A673 (cell line): ENCODE data around the gene WDR82. TPM values are rescaled to one million over a fixed set of nuclear protein-coding genes. Genes with fewer than 3 reads are reported as not detected.

Experiments used
- BruUV-seq: library from RNA; stranded (reverse); fragments of 400-500 nt; replicated peaks from 2 replicates; lab custom pipeline; 2021; lab: Mats Ljungman, UMichigan
- CTCF ChIA-PET: fragments of 300-600 bp; sonication (Branson Sonifier 250); formaldehyde crosslinking; loops from one replicate; lab custom pipeline; 2022; ENCODE audit warnings: antibody characterized with exemption; lab: Charles Lee
- POLR2A ChIA-PET: fragments of 300-600 bp; sonication (Branson Sonifier 250); formaldehyde crosslinking; loops from one replicate; lab custom pipeline; 2022; ENCODE audit warnings: antibody characterized with exemption; ENCODE audit not compliant: low non-redundant PET; lab: Charles Lee
- DNase-seq: peaks from one replicate; pipeline ENCODE4 v3.0.0-alpha.2; 2015; ENCODE audit warnings: low spot score
- H3K27ac ChIP-seq: fragments of 200-600 bp; sonication (generic); 2 replicates; pipeline ENCODE4 v1.5.1; 2016; ENCODE audit warnings: mixed run types, low read depth, mild to moderate bottlenecking, mixed read lengths, antibody characterized with exemption, low read length; ENCODE audit not compliant: poor library complexity, severe bottlenecking
- H3K27me3 ChIP-seq: fragments of 200-600 bp; sonication (generic); replicated peaks from 2 replicates; pipeline ENCODE4 v1.6.1; 2017; ENCODE audit warnings: mixed run types, low read depth, mild to moderate bottlenecking, mixed read lengths, antibody characterized with exemption, low read length; ENCODE audit not compliant: insufficient read depth, poor library complexity
- H3K36me3 ChIP-seq: fragments of 200-600 bp; sonication (generic); 2 replicates; pipeline ENCODE4 v1.6.1; 2016; ENCODE audit warnings: mixed run types, mild to moderate bottlenecking, mixed read lengths, antibody characterized with exemption, low read length; ENCODE audit not compliant: insufficient read depth, poor library complexity, severe bottlenecking
- H3K4me1 ChIP-seq: fragments of 200-600 bp; sonication (generic); 2 replicates; pipeline ENCODE4 v1.6.1; 2017; ENCODE audit warnings: mixed run types, mild to moderate bottlenecking, mixed read lengths, antibody characterized with exemption, low read length; ENCODE audit not compliant: insufficient read depth, poor library complexity, severe bottlenecking
- H3K4me3 ChIP-seq: fragments of 200-600 bp; sonication (generic); 2 replicates; pipeline ENCODE4 v1.5.1; 2016; ENCODE audit warnings: low read depth, mixed run types, mild to moderate bottlenecking, mixed read lengths, low read length; ENCODE audit not compliant: poor library complexity, severe bottlenecking
- H3K9me3 ChIP-seq: fragments of 200-600 bp; sonication (generic); 2 replicates; pipeline ENCODE4 v1.6.1; 2016; ENCODE audit warnings: mixed run types, low read depth, mild to moderate bottlenecking, mixed read lengths, antibody characterized with exemption, low read length; ENCODE audit not compliant: poor library complexity, severe bottlenecking
- EZH2 ChIP-seq: fragments of 200-600 bp; sonication (generic); IDR thresholded peaks from 2 replicates; pipeline ENCODE4 v1.6.1; 2017; ENCODE audit warnings: borderline replicate concordance, low read depth, mild to moderate bottlenecking, mixed read lengths, antibody characterized with exemption, low read length; ENCODE audit not compliant: poor library complexity, severe bottlenecking
- intact Hi-C: fragments of 100-400 bp; cut with micrococcal nuclease; formaldehyde crosslinking; loops from one replicate; pipeline ENCODE4 v1.10.0; 2022; ENCODE audit not compliant: unreplicated experiment
- total RNA-seq: library from RNA; stranded (reverse); gene quantifications from 2 replicates; pipeline ENCODE4 v1.2.3, GENCODE V29; 2021
- TF ChIP-seq, protein P1 (sequence below): fragments of 300-800, 200-600 bp; sonication (generic); conservative IDR thresholded peaks from 2 replicates; pipeline ENCODE4 v1.5.1; 2017; ENCODE audit warnings: low read depth, mild to moderate bottlenecking, antibody characterized with exemption, low read length, moderate library complexity, mixed read lengths

Gene WDR82
- total RNA-seq, 1 experiment from 2014 or later = 54.3 TPM

DNA sequence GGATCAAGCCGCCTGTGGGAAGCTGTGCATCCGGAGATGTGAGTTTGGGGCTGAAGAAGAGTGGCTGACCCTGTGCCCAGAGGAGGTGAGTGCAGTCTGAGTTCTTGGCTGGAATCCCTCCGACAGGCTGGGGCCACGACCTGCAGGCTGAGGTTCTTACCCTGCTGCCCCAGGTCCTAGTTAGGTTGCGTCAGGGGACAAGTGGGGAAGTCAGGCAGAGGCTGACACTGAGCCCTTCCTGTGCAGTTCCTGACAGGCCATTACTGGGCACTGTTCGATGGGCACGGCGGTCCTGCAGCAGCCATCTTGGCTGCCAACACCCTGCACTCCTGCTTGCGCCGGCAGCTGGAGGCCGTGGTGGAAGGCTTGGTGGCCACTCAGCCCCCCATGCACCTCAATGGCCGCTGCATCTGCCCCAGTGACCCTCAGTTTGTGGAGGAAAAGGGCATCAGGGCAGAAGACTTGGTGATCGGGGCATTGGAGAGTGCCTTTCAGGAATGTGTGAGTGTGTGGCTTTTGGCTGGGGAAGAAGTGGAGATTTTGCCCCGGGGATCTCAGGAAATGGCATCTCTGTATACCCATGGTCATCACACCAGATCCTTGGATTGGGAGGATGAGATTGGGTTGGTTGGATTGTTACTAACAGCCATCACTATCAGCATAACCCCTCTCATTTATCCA, 31.6 kb downstream of the WDR82 start:
- intact Hi-C loops = no loop called here
- CTCF ChIA-PET = no interaction called here
- Histone ChIP-seq H3K27me3 (no peaks in the 10 kb centered on the region), H3K9me3 (no peaks in the 10 kb centered on the region), H3K4me1 (no peaks in the 10 kb centered on the region), H3K36me3 (peaks cover under 1% of the 10 kb centered on the region), H3K4me3 (no peak overlapping the region), H3K27ac (no peak overlapping the region)
- TF ChIP-seq, protein P1, sequence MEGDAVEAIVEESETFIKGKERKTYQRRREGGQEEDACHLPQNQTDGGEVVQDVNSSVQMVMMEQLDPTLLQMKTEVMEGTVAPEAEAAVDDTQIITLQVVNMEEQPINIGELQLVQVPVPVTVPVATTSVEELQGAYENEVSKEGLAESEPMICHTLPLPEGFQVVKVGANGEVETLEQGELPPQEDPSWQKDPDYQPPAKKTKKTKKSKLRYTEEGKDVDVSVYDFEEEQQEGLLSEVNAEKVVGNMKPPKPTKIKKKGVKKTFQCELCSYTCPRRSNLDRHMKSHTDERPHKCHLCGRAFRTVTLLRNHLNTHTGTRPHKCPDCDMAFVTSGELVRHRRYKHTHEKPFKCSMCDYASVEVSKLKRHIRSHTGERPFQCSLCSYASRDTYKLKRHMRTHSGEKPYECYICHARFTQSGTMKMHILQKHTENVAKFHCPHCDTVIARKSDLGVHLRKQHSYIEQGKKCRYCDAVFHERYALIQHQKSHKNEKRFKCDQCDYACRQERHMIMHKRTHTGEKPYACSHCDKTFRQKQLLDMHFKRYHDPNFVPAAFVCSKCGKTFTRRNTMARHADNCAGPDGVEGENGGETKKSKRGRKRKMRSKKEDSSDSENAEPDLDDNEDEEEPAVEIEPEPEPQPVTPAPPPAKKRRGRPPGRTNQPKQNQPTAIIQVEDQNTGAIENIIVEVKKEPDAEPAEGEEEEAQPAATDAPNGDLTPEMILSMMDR = no peak
- TF ChIP-seq EZH2 = no peak
- DNase-seq = no peak
- no TSS peak for BruUV-seq
- POLR2A ChIA-PET = no interaction called here

DNA sequence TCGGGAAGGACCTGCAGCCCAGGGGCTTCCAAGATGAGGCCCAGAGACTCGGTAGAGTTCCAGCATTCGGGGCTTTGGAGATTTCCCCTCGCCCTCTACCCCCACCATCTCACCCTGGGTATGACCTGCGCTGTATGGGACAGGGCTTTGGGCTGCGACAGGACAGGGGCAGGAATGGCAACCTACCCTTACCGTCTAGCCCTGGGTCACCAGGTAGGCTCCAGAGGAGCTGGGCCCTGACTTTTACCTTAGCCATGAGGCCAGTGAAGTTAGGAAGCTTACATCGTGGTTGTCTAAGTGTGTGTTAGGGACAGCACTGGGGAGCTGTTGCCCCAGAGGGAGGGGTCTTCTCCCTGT, 32.2 kb downstream of the WDR82 start:
- POLR2A ChIA-PET = no interaction called here
- H3K9me3 ChIP-seq = no peaks in the 10 kb centered on the region
- intact Hi-C loops = no loop called here
- H3K4me1 ChIP-seq = no peaks in the 10 kb centered on the region
- no peaks in the 10 kb centered on the region for H3K36me3 ChIP-seq
- CTCF ChIA-PET = no interaction called here
- no peak overlapping the region for H3K27ac ChIP-seq
- BruUV-seq = no TSS peak
- H3K4me3 ChIP-seq = peak overlapping the region; percentile 39
- no peak for DNase-seq
- H3K27me3 ChIP-seq = no peaks in the 10 kb centered on the region
- TF ChIP-seq EZH2 = no peak
- TF ChIP-seq, protein P1 = no peak

DNA sequence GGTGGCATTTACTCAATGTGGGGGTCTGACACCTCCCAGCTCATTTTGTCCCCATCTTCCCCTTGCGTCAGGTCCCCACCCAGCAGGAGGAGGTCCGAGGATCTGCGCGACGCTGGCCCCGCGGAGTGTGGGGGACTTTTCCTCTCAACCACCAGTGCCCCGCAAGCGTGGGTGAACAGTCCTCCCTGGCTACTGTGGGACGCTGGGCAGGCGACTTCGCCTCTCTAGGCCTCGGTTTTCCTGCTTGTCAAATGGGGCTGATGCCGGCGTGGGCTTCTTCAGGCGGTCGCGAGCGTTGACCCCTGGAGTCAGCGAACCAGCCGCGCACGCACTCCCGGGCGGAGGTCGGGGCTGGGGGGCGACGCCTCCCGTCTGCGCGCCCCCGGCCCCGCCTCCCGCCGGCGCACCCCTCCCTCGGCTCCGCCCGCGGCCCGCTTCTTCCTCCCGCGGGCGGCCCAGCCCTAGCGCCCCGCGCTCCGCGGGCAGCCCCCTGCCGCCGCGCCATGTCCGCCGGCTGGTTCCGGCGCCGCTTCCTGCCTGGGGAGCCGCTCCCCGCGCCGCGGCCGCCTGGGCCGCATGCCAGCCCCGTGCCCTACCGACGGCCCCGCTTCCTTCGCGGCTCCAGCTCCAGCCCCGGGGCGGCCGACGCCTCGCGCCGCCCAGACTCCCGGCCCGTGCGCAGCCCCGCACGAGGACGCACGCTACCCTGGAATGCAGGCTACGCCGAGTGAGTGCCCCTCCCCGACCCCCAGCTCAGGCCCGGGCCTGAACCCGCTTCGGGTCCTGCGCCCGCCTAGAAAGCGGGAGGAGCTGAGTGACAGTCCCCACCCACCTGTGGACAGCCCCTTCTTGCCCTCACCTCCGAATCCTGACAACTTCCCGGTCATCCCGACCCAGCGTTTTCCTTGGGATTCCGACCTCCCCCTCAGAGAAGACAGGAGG, 32.9 kb downstream of the WDR82 start, which contains the start of gene PPM1M:
TSS of gene PPM1M (plus strand) at position 438 of the 942 bp plus-strand sequence. CDS start at position 504, 66 bp downstream.
- TF ChIP-seq, protein P1 = no peak
- no peak for TF ChIP-seq EZH2
- Histone ChIP-seq H3K36me3 (no peaks in the 10 kb centered on the region), H3K27me3 (no peaks in the 10 kb centered on the region), H3K4me1 (peaks cover 4% of the 10 kb centered on the region), H3K9me3 (no peaks in the 10 kb centered on the region), H3K4me3 (peak within 1 kb of the TSS; percentile 39), H3K27ac (no peak within 1 kb of the TSS)
- DNase-seq = peak; percentile 21
- BruUV-seq = no TSS peak
- intact Hi-C loops = no loop called here
- ChIA-PET CTCF (no interaction called here), POLR2A (interaction anchor here (0.5 kb wide), 1 partner anchor 28 kb away, joined by 6 read pairs; no protein-coding TSS in a partner anchor)
